OCI-LY3 (cell line): ENCODE results near the gene CITED4.

ENCODE experiments used
- H2AFZ ChIP-seq: fragments of 200-600, 300-600 bp; shearing (Covaris generic); 2 replicates; pipeline ENCODE4 v1.6.0; 2014; ENCODE audit warnings: antibody characterized with exemption, low read depth, low read length
- H3K27ac ChIP-seq: fragments of 200-600, 300-600 bp; sonication (generic); 2 replicates; pipeline ENCODE4 v1.5.1; 2014; ENCODE audit warnings: mild to moderate bottlenecking, low read length, moderate library complexity, mixed read lengths
- H3K27me3 ChIP-seq: fragments of 200-600, 300-600 bp; sonication (generic); 2 replicates; pipeline ENCODE4 v1.6.1; 2014; ENCODE audit warnings: low read depth, low read length, mixed read lengths
- H3K36me3 ChIP-seq: fragments of 200-600, 300-600 bp; sonication (generic); replicated peaks from 2 replicates; pipeline ENCODE3; 2014; ENCODE audit warnings: low read depth, low read length, mixed read lengths
- H3K4me1 ChIP-seq: fragments of 300-600, 200-600 bp; sonication (generic); 2 replicates; pipeline ENCODE4 v1.6.1; 2014; ENCODE audit warnings: low read length, mixed read lengths
- H3K4me2 ChIP-seq: fragments of 200-600, 300-600 bp; sonication (generic); 2 replicates; pipeline ENCODE4 v1.6.1; 2014; ENCODE audit warnings: low read length, mixed read lengths
- H3K4me3 ChIP-seq: fragments of 300-600, 200-600 bp; sonication (generic); 2 replicates; pipeline ENCODE4 v1.5.1; 2014; ENCODE audit warnings: antibody characterized with exemption, mild to moderate bottlenecking, low read length, moderate library complexity
- H3K79me2 ChIP-seq: fragments of 300-600, 200-600 bp; shearing (Covaris generic); 2 replicates; pipeline ENCODE4 v1.6.1; 2014; ENCODE audit warnings: mild to moderate bottlenecking, low read length, mixed read lengths
- H3K9ac ChIP-seq: fragments of 300-600, 200-600 bp; shearing (Covaris generic); 2 replicates; pipeline ENCODE4 v1.6.0; 2014; ENCODE audit warnings: mild to moderate bottlenecking, low read length, moderate library complexity
- H3K9me3 ChIP-seq: fragments of 200-600, 300-600 bp; shearing (Covaris generic); 2 replicates; pipeline ENCODE4 v1.6.1; 2014; ENCODE audit warnings: low read length, mixed read lengths; ENCODE audit not compliant: insufficient read depth
- H4K20me1 ChIP-seq: fragments of 200-600, 300-600 bp; sonication (generic); 2 replicates; pipeline ENCODE4 v1.6.1; 2016; ENCODE audit warnings: low read length, mixed read lengths; ENCODE audit not compliant: insufficient read depth
- CTCF ChIP-seq: fragments of 200-600, 300-600 bp; sonication (generic); IDR thresholded peaks from 2 replicates; pipeline ENCODE4 v1.5.1; 2014; ENCODE audit warnings: antibody characterized with exemption, low read length, low read depth
- EZH2phosphoT487 ChIP-seq: fragments of 200-600 bp; shearing (Covaris generic); IDR thresholded peaks from 2 replicates; pipeline ENCODE4 v1.6.1; 2018; ENCODE audit warnings: antibody characterized with exemption, mixed run types, low read depth

CITED4 gene

DNA sequence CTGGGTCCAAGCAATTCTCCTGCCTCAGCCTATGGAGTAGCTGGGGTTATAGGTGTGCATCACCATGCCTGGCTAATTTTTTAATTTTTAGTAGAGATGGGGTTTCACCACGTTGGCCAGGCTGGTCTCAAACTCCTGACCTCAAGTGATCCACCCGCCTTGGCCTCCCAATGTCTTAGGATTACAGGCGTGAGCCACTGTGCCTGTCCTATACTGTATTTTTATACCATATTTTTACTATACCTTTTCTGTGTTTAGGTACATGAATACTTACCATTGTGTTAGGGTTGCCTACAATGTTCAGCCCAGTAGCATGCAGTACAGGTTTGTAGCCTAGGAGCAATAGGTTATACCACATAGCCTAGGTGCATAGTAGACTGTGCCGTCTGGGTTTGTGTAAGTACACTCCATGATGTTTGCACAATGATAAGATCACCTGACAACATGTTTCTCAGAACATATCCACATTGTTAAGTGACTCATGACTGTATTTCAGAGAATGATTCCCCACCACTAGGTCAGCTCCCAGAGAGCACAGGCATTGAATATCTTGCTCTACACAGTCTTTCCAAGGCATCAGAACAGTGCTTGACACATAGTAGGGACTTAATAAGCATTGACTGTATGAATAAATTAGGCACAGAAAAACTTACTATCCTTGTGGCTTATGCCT is 6.0 kb upstream of the CITED4 start:
- Histone ChIP-seq H3K9ac (no peak overlapping the region), H3K27ac (no peak overlapping the region), H3K4me2 (no peak overlapping the region)

DNA sequence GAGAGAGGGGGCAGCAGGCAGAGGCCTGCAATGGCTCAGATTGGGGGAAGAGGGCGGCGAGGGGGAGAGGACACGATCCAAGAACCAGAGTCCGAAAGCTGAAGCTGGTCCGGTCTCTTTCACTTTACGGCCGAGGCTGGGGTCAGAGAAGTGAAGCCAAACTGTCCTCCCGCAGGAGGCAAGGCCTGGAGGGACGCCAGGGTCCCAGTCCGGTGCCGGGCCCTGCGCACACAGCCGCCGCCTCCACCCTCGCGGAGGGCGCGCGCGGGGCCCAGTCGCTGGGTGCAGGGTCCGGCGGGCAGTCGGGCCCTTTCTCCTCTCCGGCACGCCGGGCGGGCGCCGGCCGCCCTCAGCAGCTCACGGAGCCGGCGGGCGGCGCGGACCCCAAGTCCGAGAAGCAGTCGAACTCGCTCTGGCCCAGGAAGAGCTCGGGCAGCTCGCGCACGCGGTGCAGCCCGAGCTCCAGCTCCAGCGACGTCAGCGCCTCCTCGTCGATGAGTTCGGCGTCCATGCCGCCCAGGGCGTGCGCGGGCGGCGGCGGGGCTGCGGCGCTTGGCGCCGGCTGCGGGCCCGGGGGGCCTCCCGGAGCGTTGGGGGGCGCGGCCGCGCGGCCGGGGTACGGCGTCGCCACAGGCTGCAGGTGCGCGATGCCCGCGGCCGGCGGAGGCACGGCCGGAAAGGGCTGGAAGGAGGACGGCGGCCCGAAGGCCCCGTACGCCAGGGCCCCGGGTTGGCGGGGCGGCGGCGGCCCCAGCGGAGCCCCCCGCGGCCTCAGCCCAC is 749 bp downstream of the CITED4 start:
- Histone ChIP-seq H3K27me3 (no peaks in the 10 kb centered on the region), H3K36me3 (no peaks in the 10 kb centered on the region), H3K9me3 (no peaks in the 10 kb centered on the region), H3K9ac (no peak overlapping the region), H3K79me2 (no peaks in the 10 kb centered on the region), H3K27ac (no peak overlapping the region), H3K4me2 (no peak overlapping the region), H2AFZ (no peak overlapping the region), H3K4me1 (no peaks in the 10 kb centered on the region), H4K20me1 (no peaks in the 10 kb centered on the region), H3K4me3 (no peak overlapping the region)
- TF ChIP-seq EZH2phosphoT487 (no peak), CTCF (no peak)

More for the DNA sequence above, 6.0 kb upstream of the CITED4 start:
- TF ChIP-seq CTCF (no peak), EZH2phosphoT487 (no peak)
- no peaks in the 10 kb centered on the region for H3K36me3 ChIP-seq
- no peaks in the 10 kb centered on the region for H3K9me3 ChIP-seq
- H3K4me1 ChIP-seq = no peaks in the 10 kb centered on the region
- H2AFZ ChIP-seq = no peak overlapping the region
- no peaks in the 10 kb centered on the region for H3K79me2 ChIP-seq
- no peaks in the 10 kb centered on the region for H4K20me1 ChIP-seq
- no peak overlapping the region for H3K4me3 ChIP-seq
- H3K27me3 ChIP-seq = no peaks in the 10 kb centered on the region

- Histone ChIP-seq H3K4me1 (no peaks in the 10 kb centered on the region), H3K4me2 (no peak overlapping the region), H3K9ac (no peak overlapping the region)
These were observed 1.4 kb downstream of the CITED4 start for GRCh38 chr1:40860706-40861223.

More at GRCh38 chr1:40860706-40861223, 1.4 kb downstream of the CITED4 start:
- Histone ChIP-seq H3K36me3 (no peaks in the 10 kb centered on the region), H3K9me3 (no peaks in the 10 kb centered on the region), H2AFZ (no peak overlapping the region), H3K4me3 (no peak overlapping the region), H3K27me3 (no peaks in the 10 kb centered on the region), H4K20me1 (no peaks in the 10 kb centered on the region), H3K79me2 (no peaks in the 10 kb centered on the region), H3K27ac (no peak overlapping the region)
- TF ChIP-seq EZH2phosphoT487 (no peak), CTCF (no peak)
